ENCODE data around the gene PPP4R1.

The PPP4R1 gene

DNA sequence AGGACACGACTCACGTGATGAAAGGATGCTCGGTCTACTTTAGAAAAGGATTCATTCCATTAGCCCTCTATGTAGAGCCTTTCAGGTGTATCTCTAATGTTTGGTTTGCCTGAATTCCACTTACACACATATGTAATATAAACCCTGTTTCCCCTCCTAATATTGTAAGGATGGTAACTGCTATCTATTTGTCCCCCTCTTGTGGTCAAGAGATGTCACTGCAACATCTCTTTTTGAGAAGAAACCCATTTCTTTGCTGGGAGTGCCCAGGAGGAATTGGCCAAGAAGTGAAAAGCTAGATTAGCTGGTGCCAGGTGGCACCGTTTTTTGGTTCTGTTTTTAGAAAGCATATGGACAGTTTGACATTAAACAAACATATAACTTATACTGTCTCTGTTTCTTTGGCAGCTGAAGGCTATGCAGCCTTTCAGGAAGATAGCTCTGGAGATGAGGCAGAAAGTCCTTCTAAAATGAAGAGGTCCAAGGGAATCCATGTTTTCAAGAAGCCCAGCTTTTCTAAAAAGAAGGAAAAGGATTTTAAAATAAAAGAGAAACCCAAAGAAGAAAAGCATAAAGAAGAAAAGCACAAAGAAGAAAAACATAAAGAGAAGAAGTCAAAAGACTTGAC lies 97.8 kb downstream of the PPP4R1 start:
- POLR2A ChIA-PET: no interaction called here
- CTCF ChIA-PET: interaction anchor here (0.6 to 3.8 kb wide), 41 partner anchors 8 to 864 kb away, joined by 3 to 27 read pairs (median 5); partner anchors contain the start of gene TWSG1
- TF ChIP-seq, protein P1, sequence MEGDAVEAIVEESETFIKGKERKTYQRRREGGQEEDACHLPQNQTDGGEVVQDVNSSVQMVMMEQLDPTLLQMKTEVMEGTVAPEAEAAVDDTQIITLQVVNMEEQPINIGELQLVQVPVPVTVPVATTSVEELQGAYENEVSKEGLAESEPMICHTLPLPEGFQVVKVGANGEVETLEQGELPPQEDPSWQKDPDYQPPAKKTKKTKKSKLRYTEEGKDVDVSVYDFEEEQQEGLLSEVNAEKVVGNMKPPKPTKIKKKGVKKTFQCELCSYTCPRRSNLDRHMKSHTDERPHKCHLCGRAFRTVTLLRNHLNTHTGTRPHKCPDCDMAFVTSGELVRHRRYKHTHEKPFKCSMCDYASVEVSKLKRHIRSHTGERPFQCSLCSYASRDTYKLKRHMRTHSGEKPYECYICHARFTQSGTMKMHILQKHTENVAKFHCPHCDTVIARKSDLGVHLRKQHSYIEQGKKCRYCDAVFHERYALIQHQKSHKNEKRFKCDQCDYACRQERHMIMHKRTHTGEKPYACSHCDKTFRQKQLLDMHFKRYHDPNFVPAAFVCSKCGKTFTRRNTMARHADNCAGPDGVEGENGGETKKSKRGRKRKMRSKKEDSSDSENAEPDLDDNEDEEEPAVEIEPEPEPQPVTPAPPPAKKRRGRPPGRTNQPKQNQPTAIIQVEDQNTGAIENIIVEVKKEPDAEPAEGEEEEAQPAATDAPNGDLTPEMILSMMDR (IDR thresholded peaks at IDR 0.05; ENCODE audit: insufficient read depth, low read length, missing control alignments): peak; percentile 59
- no peak for DNase-seq (ENCODE audit: low read depth, low spot score)
- no peak overlapping the region for H3K4me3 ChIP-seq (ENCODE audit: low read depth, low read length)

GRCh38 chr18:9513971-9514512 lies 100.3 kb downstream of the PPP4R1 start:
- CTCF ChIA-PET: interaction anchor here (0.7 to 3.1 kb wide), 7 partner anchors 15 to 436 kb away, joined by 3 to 7 read pairs (median 4); no protein-coding TSS in a partner anchor
- DNase-seq (ENCODE audit: low read depth, low spot score): peak; percentile 23
- H3K4me3 ChIP-seq (ENCODE audit: low read depth, low read length): no peak overlapping the region
- TF ChIP-seq, protein P1 (IDR thresholded peaks at IDR 0.05; ENCODE audit: insufficient read depth, low read length, missing control alignments): no peak
- POLR2A ChIA-PET: no interaction called here

DNA sequence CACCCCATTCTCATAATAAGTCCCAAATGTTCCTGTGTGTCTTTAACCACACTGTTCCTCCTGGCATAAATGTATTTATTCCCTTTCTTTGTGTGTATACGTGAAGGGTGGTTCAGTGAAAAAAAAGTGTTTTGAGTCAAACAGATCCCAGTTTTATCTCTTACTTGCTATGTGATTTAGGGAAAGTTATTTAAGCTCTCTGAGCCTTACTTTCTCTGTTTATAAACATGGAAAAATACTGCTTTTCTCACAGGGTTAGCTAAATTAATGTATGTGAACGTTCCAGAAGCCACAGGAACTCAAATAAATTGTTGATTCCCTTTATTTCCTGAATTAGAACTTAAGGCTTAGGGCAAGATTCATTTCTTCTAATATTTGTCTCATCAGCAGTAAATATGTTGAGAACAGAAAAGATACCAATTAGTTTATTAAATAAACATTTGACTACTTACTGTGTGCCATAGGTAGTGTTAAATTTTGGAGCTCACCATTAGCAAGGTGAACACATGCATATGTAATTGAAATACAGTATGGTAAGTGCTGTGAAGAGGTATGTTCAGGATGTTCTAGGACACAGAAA lies 105.8 kb downstream of the PPP4R1 start:
- POLR2A ChIA-PET: no interaction called here
- no peak overlapping the region for H3K4me3 ChIP-seq (ENCODE audit: low read depth, low read length)
- CTCF ChIA-PET: interaction anchor here (1.3 kb wide), 1 partner anchor 9 kb away, joined by 8 read pairs; no protein-coding TSS in a partner anchor
- no peak for DNase-seq (ENCODE audit: low read depth, low spot score)
- TF ChIP-seq, protein P1 (IDR thresholded peaks at IDR 0.05; ENCODE audit: insufficient read depth, low read length, missing control alignments): no peak

DNA sequence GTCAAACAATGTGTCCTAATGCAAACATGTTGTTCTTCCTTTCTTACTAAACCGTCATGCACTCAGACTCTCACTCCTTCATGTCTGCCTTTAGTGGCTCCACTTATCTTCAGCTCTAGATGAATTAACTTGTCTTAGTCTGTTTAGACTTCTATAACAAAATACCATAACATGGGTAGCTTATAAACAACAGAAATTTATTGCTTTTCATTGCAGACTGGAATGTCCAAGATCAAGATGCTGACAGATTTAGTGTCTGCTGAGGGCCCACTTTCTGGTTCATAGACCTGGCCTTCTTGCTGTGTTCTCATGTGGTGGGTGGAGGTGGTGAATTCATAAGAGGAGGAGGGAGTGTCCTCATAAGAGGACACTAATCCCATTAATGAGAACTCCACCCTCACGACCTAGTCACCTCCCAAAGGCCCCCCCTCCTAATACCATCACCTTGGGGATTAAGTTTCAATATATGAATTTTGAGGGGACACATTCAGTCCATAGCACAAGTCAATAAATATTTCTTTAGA lies 106.7 kb downstream of the PPP4R1 start:
- DNase-seq (ENCODE audit: low read depth, low spot score): no peak
- H3K4me3 ChIP-seq (ENCODE audit: low read depth, low read length): no peak overlapping the region
- TF ChIP-seq, protein P1 (IDR thresholded peaks at IDR 0.05; ENCODE audit: insufficient read depth, low read length, missing control alignments): no peak
- CTCF ChIA-PET: interaction anchor here (0.9 to 2.1 kb wide), 2 partner anchors 9 to 263 kb away, joined by 3 to 18 read pairs; no protein-coding TSS in a partner anchor
- POLR2A ChIA-PET: no interaction called here

GRCh38 chr18:9506046-9506792 lies 108.1 kb downstream of the PPP4R1 start:
- no peak overlapping the region for H3K4me3 ChIP-seq (ENCODE audit: low read depth, low read length)
- no peak for DNase-seq (ENCODE audit: low read depth, low spot score)
- TF ChIP-seq, protein P1 (IDR thresholded peaks at IDR 0.05; ENCODE audit: insufficient read depth, low read length, missing control alignments): no peak
- POLR2A ChIA-PET: no interaction called here
- CTCF ChIA-PET: interaction anchor here (0.9 to 2.1 kb wide), 2 partner anchors 10 to 261 kb away, joined by 3 to 18 read pairs; no protein-coding TSS in a partner anchor

All from AG04449 (cell line).